ENCODE data around the gene TSR3.

TSR3 gene

GRCh38 chr16:1387331-1387730 lies 35.7 kb upstream of the TSR3 start:
- no peak for DNase-seq (ENCODE audit: extremely low spot score)
- CTCF ChIA-PET: no interaction called here
- TF ChIP-seq FOXK2 (IDR thresholded peaks at IDR 0.05): no peak
- no peak for TF ChIP-seq LEF1 (IDR thresholded peaks at IDR 0.05; ENCODE audit: borderline replicate concordance)
- TF ChIP-seq CTBP1 (IDR thresholded peaks at IDR 0.05; ENCODE audit: borderline replicate concordance): no peak
- TF ChIP-seq SP1 (IDR thresholded peaks at IDR 0.05): no peak
- TF ChIP-seq HDGF (IDR thresholded peaks at IDR 0.05; ENCODE audit: borderline replicate concordance): no peak
- TF ChIP-seq ARNT (IDR thresholded peaks at IDR 0.05): no peak
- TF ChIP-seq ELF4 (IDR thresholded peaks at IDR 0.05): no peak
- no peak for TF ChIP-seq L3MBTL2 (conservative IDR thresholded peaks at IDR 0.05)
- no peak for TF ChIP-seq BHLHE40 (IDR thresholded peaks at IDR 0.05; ENCODE audit: borderline replicate concordance)
- TF ChIP-seq NFRKB (IDR thresholded peaks at IDR 0.05): no peak
- no peak for TF ChIP-seq TARDBP (IDR thresholded peaks at IDR 0.05)
- TF ChIP-seq FOXM1 (IDR thresholded peaks at IDR 0.05; ENCODE audit: borderline replicate concordance): no peak
- TF ChIP-seq ZNF384 (IDR thresholded peaks at IDR 0.05): no peak
- no peak for TF ChIP-seq SUZ12 (IDR thresholded peaks at IDR 0.05)
- no peak for TF ChIP-seq FOXA1 (IDR thresholded peaks at IDR 0.05)
- no peak for TF ChIP-seq PKNOX1 (IDR thresholded peaks at IDR 0.05)
- POLR2A ChIA-PET: no interaction called here

- TF ChIP-seq SP1 (IDR thresholded peaks at IDR 0.05): no peak
- TF ChIP-seq FOXA1 (IDR thresholded peaks at IDR 0.05): no peak
- TF ChIP-seq CTBP1 (IDR thresholded peaks at IDR 0.05; ENCODE audit: borderline replicate concordance): no peak
- TF ChIP-seq L3MBTL2 (conservative IDR thresholded peaks at IDR 0.05): no peak
- TF ChIP-seq TARDBP (IDR thresholded peaks at IDR 0.05): no peak
- TF ChIP-seq FOXM1 (IDR thresholded peaks at IDR 0.05; ENCODE audit: borderline replicate concordance): no peak
- TF ChIP-seq BHLHE40 (IDR thresholded peaks at IDR 0.05; ENCODE audit: borderline replicate concordance): no peak
- no peak for TF ChIP-seq PKNOX1 (IDR thresholded peaks at IDR 0.05)
- no peak for TF ChIP-seq SUZ12 (IDR thresholded peaks at IDR 0.05)
- no peak for TF ChIP-seq ARNT (IDR thresholded peaks at IDR 0.05)
- TF ChIP-seq ZNF384 (IDR thresholded peaks at IDR 0.05): no peak
- no peak for TF ChIP-seq LEF1 (IDR thresholded peaks at IDR 0.05; ENCODE audit: borderline replicate concordance)
- no peak for TF ChIP-seq ELF4 (IDR thresholded peaks at IDR 0.05)
- no peak for TF ChIP-seq HDGF (IDR thresholded peaks at IDR 0.05; ENCODE audit: borderline replicate concordance)
- CTCF ChIA-PET: no interaction called here
- POLR2A ChIA-PET: no interaction called here
- no peak for DNase-seq (ENCODE audit: extremely low spot score)
These were observed 33.6 kb upstream of the TSR3 start for GRCh38 chr16:1385232-1385631.

- no peak for DNase-seq (ENCODE audit: extremely low spot score)
- TF ChIP-seq HDGF (IDR thresholded peaks at IDR 0.05; ENCODE audit: borderline replicate concordance) (no peak), LEF1 (IDR thresholded peaks at IDR 0.05; ENCODE audit: borderline replicate concordance) (no peak), CTBP1 (IDR thresholded peaks at IDR 0.05; ENCODE audit: borderline replicate concordance) (no peak), TARDBP (IDR thresholded peaks at IDR 0.05) (no peak), ELF4 (IDR thresholded peaks at IDR 0.05) (no peak), NFRKB (IDR thresholded peaks at IDR 0.05) (no peak), SP1 (IDR thresholded peaks at IDR 0.05) (no peak), SUZ12 (IDR thresholded peaks at IDR 0.05) (no peak), ZNF384 (IDR thresholded peaks at IDR 0.05) (no peak), FOXK2 (IDR thresholded peaks at IDR 0.05) (no peak), ARNT (IDR thresholded peaks at IDR 0.05) (no peak), BHLHE40 (IDR thresholded peaks at IDR 0.05; ENCODE audit: borderline replicate concordance) (no peak), PKNOX1 (IDR thresholded peaks at IDR 0.05) (no peak), L3MBTL2 (conservative IDR thresholded peaks at IDR 0.05) (no peak), FOXM1 (IDR thresholded peaks at IDR 0.05; ENCODE audit: borderline replicate concordance) (no peak), FOXA1 (IDR thresholded peaks at IDR 0.05) (no peak)
- ChIA-PET POLR2A (no interaction called here), CTCF (no interaction called here)
These were observed 31.9 kb upstream of the TSR3 start for GRCh38 chr16:1383556-1383955.

GRCh38 chr16:1381612-1382406 lies 30.1 kb upstream of the TSR3 start:
- ChIA-PET CTCF (interaction anchor here (1.3 kb wide), 1 partner anchor 18 kb away, joined by 3 read pairs; no protein-coding TSS in a partner anchor), POLR2A (no interaction called here)
- no peak for DNase-seq (ENCODE audit: extremely low spot score)
- no peak for TF ChIP-seq ARNT (IDR thresholded peaks at IDR 0.05)

- no peak for DNase-seq (ENCODE audit: extremely low spot score)
- POLR2A ChIA-PET: interaction anchor here (1.1 to 1.4 kb wide), 2 partner anchors 11 to 40 kb away, joined by 3 to 4 read pairs; partner anchors contain the start of gene UQCC4
- CTCF ChIA-PET: interaction anchor here (0.6 to 0.9 kb wide), 2 partner anchors 17 to 246 kb away, joined by 3 to 5 read pairs; no protein-coding TSS in a partner anchor
- TF ChIP-seq SUZ12 (IDR thresholded peaks at IDR 0.05): no peak
- no peak for TF ChIP-seq PKNOX1 (IDR thresholded peaks at IDR 0.05)
- no peak for TF ChIP-seq ARNT (IDR thresholded peaks at IDR 0.05)
- no peak for TF ChIP-seq FOXM1 (IDR thresholded peaks at IDR 0.05; ENCODE audit: borderline replicate concordance)
- TF ChIP-seq SP1 (IDR thresholded peaks at IDR 0.05): no peak
- no peak for TF ChIP-seq HDGF (IDR thresholded peaks at IDR 0.05; ENCODE audit: borderline replicate concordance)
- no peak for TF ChIP-seq L3MBTL2 (conservative IDR thresholded peaks at IDR 0.05)
- no peak for TF ChIP-seq FOXA1 (IDR thresholded peaks at IDR 0.05)
- no peak for TF ChIP-seq LEF1 (IDR thresholded peaks at IDR 0.05; ENCODE audit: borderline replicate concordance)
- no peak for TF ChIP-seq TARDBP (IDR thresholded peaks at IDR 0.05)
- no peak for TF ChIP-seq BHLHE40 (IDR thresholded peaks at IDR 0.05; ENCODE audit: borderline replicate concordance)
- TF ChIP-seq CTBP1 (IDR thresholded peaks at IDR 0.05; ENCODE audit: borderline replicate concordance): no peak
- TF ChIP-seq ELF4 (IDR thresholded peaks at IDR 0.05): no peak
- TF ChIP-seq FOXK2 (IDR thresholded peaks at IDR 0.05): no peak
- TF ChIP-seq ZNF384 (IDR thresholded peaks at IDR 0.05): no peak
These were observed 28.5 kb upstream of the TSR3 start for GRCh38 chr16:1380195-1380594.
